Measurements from ENCODE around the gene SV2B. TPM values are rescaled to one million over a fixed set of nuclear protein-coding genes. Genes with fewer than 3 reads are reported as not detected.

The SV2B gene
- total RNA-seq: not detected

- CTCF ChIA-PET: interaction anchor here (1.0 to 1.3 kb wide), 8 partner anchors 11 to 173 kb away, joined by 3 to 6 read pairs (median 4); no protein-coding TSS in a partner anchor
- Mint-ChIP-seq H3K27ac (peak within 1 kb of the TSS; percentile 13), H3K36me3 (no peaks in the 10 kb centered on the region), H3K27me3 (peaks cover 88% of the 10 kb centered on the region), H3K4me1 (peaks cover 12% of the 10 kb centered on the region), H3K4me3 (peak within 1 kb of the TSS; percentile 71), H3K9me3 (ENCODE audit: low read depth) (no peaks in the 10 kb centered on the region)
- DNase-seq: peak; percentile 64
- ATAC-seq: peak; percentile 83
Observed at GRCh38 chr15:91099995-91100813, at the start of gene SV2B. SV2B (plus strand) TSS chr15:91100257; CDS start chr15:91226264, 126,007 bp downstream.

- no peaks in the 10 kb centered on the region for H3K36me3 Mint-ChIP-seq
- peaks cover 56% of the 10 kb centered on the region for H3K27me3 Mint-ChIP-seq
- CTCF ChIA-PET: interaction anchor here (2.2 kb wide), 1 partner anchor 221 kb away, joined by 6 read pairs; no protein-coding TSS in a partner anchor
- H3K27ac Mint-ChIP-seq: no peak overlapping the region
- ATAC-seq (no peak), DNase-seq (no peak)
- H3K4me1 Mint-ChIP-seq: peaks cover 25% of the 10 kb centered on the region
- H3K9me3 Mint-ChIP-seq (ENCODE audit: low read depth): no peaks in the 10 kb centered on the region
- H3K4me3 Mint-ChIP-seq: no peak overlapping the region
Observed at GRCh38 chr15:91051248-91051647, 48.8 kb upstream of the SV2B start.

- ATAC-seq (no peak), DNase-seq (no peak)
- CTCF ChIA-PET: interaction anchor here (0.9 to 2.7 kb wide), 8 partner anchors 9 to 221 kb away, joined by 3 to 36 read pairs (median 4); partner anchors contain the start of gene VPS33B
- H3K36me3 Mint-ChIP-seq: no peaks in the 10 kb centered on the region
- no peak overlapping the region for H3K27ac Mint-ChIP-seq
- peaks cover 76% of the 10 kb centered on the region for H3K27me3 Mint-ChIP-seq
- peaks cover under 1% of the 10 kb centered on the region for H3K4me1 Mint-ChIP-seq
- H3K9me3 Mint-ChIP-seq (ENCODE audit: low read depth): no peaks in the 10 kb centered on the region
- H3K4me3 Mint-ChIP-seq: no peak overlapping the region
Observed at GRCh38 chr15:91054816-91055215, 45.2 kb upstream of the SV2B start.

GRCh38 chr15:91055548-91056331, 44.3 kb upstream of the SV2B start:
- H3K4me1 Mint-ChIP-seq: no peaks in the 10 kb centered on the region
- no peak overlapping the region for H3K27ac Mint-ChIP-seq
- peak; percentile 48 for DNase-seq
- no peaks in the 10 kb centered on the region for H3K36me3 Mint-ChIP-seq
- no peaks in the 10 kb centered on the region for H3K9me3 Mint-ChIP-seq (ENCODE audit: low read depth)
- ATAC-seq: peak; percentile 36
- no peak overlapping the region for H3K4me3 Mint-ChIP-seq
- CTCF ChIA-PET: interaction anchor here (0.7 to 2.7 kb wide), 24 partner anchors 12 to 919 kb away, joined by 3 to 36 read pairs (median 4); partner anchors contain the start of gene VPS33B
- H3K27me3 Mint-ChIP-seq: peaks cover 76% of the 10 kb centered on the region

- Mint-ChIP-seq H3K4me3 (no peak overlapping the region), H3K27ac (no peak overlapping the region), H3K36me3 (no peaks in the 10 kb centered on the region), H3K4me1 (no peaks in the 10 kb centered on the region), H3K9me3 (ENCODE audit: low read depth) (peaks cover 3% of the 10 kb centered on the region), H3K27me3 (peaks cover 31% of the 10 kb centered on the region)
- no peak for DNase-seq
- no peak for ATAC-seq
- CTCF ChIA-PET: no interaction called here
Observed at GRCh38 chr15:91061230-91061629, 38.8 kb upstream of the SV2B start.

- Mint-ChIP-seq H3K9me3 (ENCODE audit: low read depth) (peaks cover 3% of the 10 kb centered on the region), H3K4me3 (no peak overlapping the region), H3K27ac (no peak overlapping the region), H3K36me3 (no peaks in the 10 kb centered on the region), H3K4me1 (no peaks in the 10 kb centered on the region), H3K27me3 (peaks cover 27% of the 10 kb centered on the region)
- DNase-seq (no peak), ATAC-seq (no peak)
- CTCF ChIA-PET: no interaction called here
Observed at GRCh38 chr15:91061997-91062396, 38.1 kb upstream of the SV2B start.

- no peak overlapping the region for H3K27ac Mint-ChIP-seq
- no peak for ATAC-seq
- peaks cover 3% of the 10 kb centered on the region for H3K9me3 Mint-ChIP-seq (ENCODE audit: low read depth)
- H3K4me3 Mint-ChIP-seq: no peak overlapping the region
- no peaks in the 10 kb centered on the region for H3K36me3 Mint-ChIP-seq
- DNase-seq: no peak
- H3K27me3 Mint-ChIP-seq: peaks cover 25% of the 10 kb centered on the region
- CTCF ChIA-PET: no interaction called here
- H3K4me1 Mint-ChIP-seq: no peaks in the 10 kb centered on the region
Observed at GRCh38 chr15:91065505-91065904, 34.6 kb upstream of the SV2B start.

- ATAC-seq (no peak), DNase-seq (no peak)
- CTCF ChIA-PET: interaction anchor here (3.5 kb wide), 1 partner anchor 11 kb away, joined by 10 read pairs; no protein-coding TSS in a partner anchor
- H3K4me1 Mint-ChIP-seq: no peaks in the 10 kb centered on the region
- H3K27me3 Mint-ChIP-seq: peaks cover 34% of the 10 kb centered on the region
- no peaks in the 10 kb centered on the region for H3K36me3 Mint-ChIP-seq
- H3K27ac Mint-ChIP-seq: no peak overlapping the region
- H3K4me3 Mint-ChIP-seq: no peak overlapping the region
- peaks cover 3% of the 10 kb centered on the region for H3K9me3 Mint-ChIP-seq (ENCODE audit: low read depth)
Observed at GRCh38 chr15:91067036-91067435, 33.0 kb upstream of the SV2B start.

GRCh38 chr15:91068436-91068835, 31.6 kb upstream of the SV2B start:
- H3K36me3 Mint-ChIP-seq: no peaks in the 10 kb centered on the region

GRCh38 chr15:91068966-91069365, 31.1 kb upstream of the SV2B start:
- ATAC-seq (no peak), DNase-seq (no peak)
- CTCF ChIA-PET: interaction anchor here (3.5 kb wide), 1 partner anchor 13 kb away, joined by 10 read pairs; no protein-coding TSS in a partner anchor
- peaks cover 45% of the 10 kb centered on the region for H3K27me3 Mint-ChIP-seq
- no peak overlapping the region for H3K27ac Mint-ChIP-seq
- H3K4me3 Mint-ChIP-seq: no peak overlapping the region
- peaks cover 3% of the 10 kb centered on the region for H3K9me3 Mint-ChIP-seq (ENCODE audit: low read depth)
- H3K4me1 Mint-ChIP-seq: no peaks in the 10 kb centered on the region
- no peaks in the 10 kb centered on the region for H3K36me3 Mint-ChIP-seq

More at GRCh38 chr15:91068436-91068835, 31.6 kb upstream of the SV2B start:
- CTCF ChIA-PET: interaction anchor here (1.3 to 3.5 kb wide), 2 partner anchors 12 to 203 kb away, joined by 4 to 10 read pairs; no protein-coding TSS in a partner anchor
- DNase-seq: no peak
- H3K4me1 Mint-ChIP-seq: no peaks in the 10 kb centered on the region
- H3K4me3 Mint-ChIP-seq: no peak overlapping the region
- no peak overlapping the region for H3K27ac Mint-ChIP-seq
- ATAC-seq: no peak
- peaks cover 3% of the 10 kb centered on the region for H3K9me3 Mint-ChIP-seq (ENCODE audit: low read depth)
- peaks cover 45% of the 10 kb centered on the region for H3K27me3 Mint-ChIP-seq

GRCh38 chr15:91070872-91071271, 29.2 kb upstream of the SV2B start:
- DNase-seq (no peak), ATAC-seq (no peak)
- Mint-ChIP-seq H3K36me3 (no peaks in the 10 kb centered on the region), H3K27ac (no peak overlapping the region), H3K4me3 (no peak overlapping the region), H3K27me3 (peaks cover 48% of the 10 kb centered on the region), H3K4me1 (no peaks in the 10 kb centered on the region), H3K9me3 (ENCODE audit: low read depth) (no peaks in the 10 kb centered on the region)
- CTCF ChIA-PET: interaction anchor here (1.5 kb wide), 1 partner anchor 15 kb away, joined by 5 read pairs; no protein-coding TSS in a partner anchor

- Mint-ChIP-seq H3K36me3 (no peaks in the 10 kb centered on the region), H3K4me1 (no peaks in the 10 kb centered on the region)
Observed at GRCh38 chr15:91072161-91072560, 27.9 kb upstream of the SV2B start.

GRCh38 chr15:91073077-91073476, 27.0 kb upstream of the SV2B start:
- H3K27me3 Mint-ChIP-seq: peaks cover 44% of the 10 kb centered on the region
- ATAC-seq: no peak
- no peak overlapping the region for H3K4me3 Mint-ChIP-seq
- H3K9me3 Mint-ChIP-seq (ENCODE audit: low read depth): no peaks in the 10 kb centered on the region
- H3K36me3 Mint-ChIP-seq: no peaks in the 10 kb centered on the region
- H3K4me1 Mint-ChIP-seq: no peaks in the 10 kb centered on the region
- CTCF ChIA-PET: no interaction called here
- no peak overlapping the region for H3K27ac Mint-ChIP-seq
- no peak for DNase-seq

More at GRCh38 chr15:91072161-91072560, 27.9 kb upstream of the SV2B start:
- no peaks in the 10 kb centered on the region for H3K9me3 Mint-ChIP-seq (ENCODE audit: low read depth)
- CTCF ChIA-PET: no interaction called here
- H3K27ac Mint-ChIP-seq: no peak overlapping the region
- ATAC-seq (no peak), DNase-seq (no peak)
- H3K27me3 Mint-ChIP-seq: peaks cover 45% of the 10 kb centered on the region
- no peak overlapping the region for H3K4me3 Mint-ChIP-seq
